Fibroblast of gingiva (primary cell): ENCODE data around the gene COL6A2.
A peak's percentile ranks its signal among the peaks of the same experiment; 100 is the strongest.
"Not testable (repeated sequence)": the region's sequence is repeated elsewhere in the genome, so short reads cannot be mapped to it uniquely, and the experiment has no call there.

Experiments used
- DNase-seq: peaks from one replicate; pipeline ENCODE4 v3.0.0-alpha.2; 2011; ENCODE audit warnings: low read depth

COL6A2 gene

DNA sequence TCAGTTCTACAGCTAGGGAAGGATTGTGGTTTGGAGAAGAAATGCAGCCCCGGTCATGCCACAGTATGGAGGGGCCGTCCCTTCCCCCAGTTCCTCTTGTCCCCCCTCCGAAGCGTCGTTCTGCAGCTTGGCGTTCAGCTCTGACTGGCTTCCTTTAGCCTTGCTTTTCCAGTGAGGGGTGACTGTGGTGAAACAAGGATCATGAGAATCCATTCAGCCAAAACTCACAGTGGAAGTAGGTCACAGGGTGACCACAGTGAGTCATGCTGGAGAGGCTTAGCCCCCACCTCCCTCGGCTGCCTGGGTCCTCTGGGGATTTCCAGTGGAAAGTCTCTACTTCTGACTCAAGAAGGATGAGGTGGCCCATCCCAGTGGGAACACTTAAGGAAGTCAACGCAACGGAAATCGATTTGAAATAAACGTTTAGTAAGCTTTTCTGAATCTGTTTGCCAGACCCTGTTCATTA lies 37.3 kb upstream of the COL6A2 start:
- DNase-seq = peak; percentile 100

DNA sequence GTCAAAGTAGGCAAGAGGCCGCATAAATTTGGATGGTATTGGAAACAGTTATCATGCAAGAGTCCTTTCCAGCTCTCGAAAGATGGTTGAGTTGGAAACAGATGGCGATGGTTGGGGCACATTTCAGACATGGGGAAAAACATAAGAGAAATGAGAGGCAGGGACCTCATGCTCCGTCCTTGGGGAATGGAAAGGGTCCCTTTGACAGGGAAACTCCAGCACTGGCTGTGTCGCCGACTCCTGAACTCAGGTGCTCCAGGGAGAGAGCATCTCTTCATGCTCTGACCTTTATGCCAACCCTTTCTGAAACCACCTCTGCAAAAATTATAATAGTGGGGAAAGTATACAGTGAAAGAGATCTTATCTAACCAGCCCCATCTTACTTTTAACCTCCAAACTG lies 36.8 kb upstream of the COL6A2 start:
- DNase-seq = no peak

DNA sequence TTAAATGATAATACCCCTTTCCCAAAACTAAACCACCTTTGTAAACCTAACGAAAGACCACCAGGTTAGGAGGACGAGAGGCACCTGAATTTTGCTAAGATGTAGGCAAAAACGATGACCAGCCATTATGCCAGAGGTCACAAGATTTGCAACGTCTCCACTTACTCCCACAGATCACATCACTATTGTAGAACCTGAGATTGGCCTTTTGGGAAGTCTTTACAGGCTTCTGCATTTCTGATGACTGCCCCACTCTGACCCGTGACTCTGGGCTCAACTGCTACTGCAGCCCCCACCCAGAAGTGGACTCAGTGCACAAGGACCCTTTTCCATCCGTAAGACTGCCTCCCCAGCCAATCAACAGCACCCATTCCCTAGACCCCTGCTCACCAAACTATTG lies 36.4 kb upstream of the COL6A2 start:
- DNase-seq = no peak

DNA sequence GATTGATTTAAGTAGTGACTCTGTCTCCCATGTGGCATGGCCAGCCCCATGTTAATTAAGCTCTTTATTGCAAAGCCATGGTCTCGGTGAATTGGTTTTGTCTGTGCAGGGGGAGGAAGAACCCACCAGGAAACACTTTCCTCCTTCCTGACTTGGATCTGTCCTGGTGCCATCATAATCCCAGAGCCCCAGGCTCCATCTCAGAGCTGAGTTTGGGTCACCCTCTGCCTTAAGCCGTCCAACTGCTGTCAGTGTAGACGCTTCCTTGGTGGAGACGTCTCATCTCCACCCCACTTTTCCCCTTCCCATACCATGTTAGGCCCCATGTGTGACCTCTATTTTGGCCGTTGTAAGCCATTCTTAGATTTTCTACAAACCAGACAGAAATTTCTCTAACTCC lies 36.0 kb upstream of the COL6A2 start:
- DNase-seq = no peak

DNA sequence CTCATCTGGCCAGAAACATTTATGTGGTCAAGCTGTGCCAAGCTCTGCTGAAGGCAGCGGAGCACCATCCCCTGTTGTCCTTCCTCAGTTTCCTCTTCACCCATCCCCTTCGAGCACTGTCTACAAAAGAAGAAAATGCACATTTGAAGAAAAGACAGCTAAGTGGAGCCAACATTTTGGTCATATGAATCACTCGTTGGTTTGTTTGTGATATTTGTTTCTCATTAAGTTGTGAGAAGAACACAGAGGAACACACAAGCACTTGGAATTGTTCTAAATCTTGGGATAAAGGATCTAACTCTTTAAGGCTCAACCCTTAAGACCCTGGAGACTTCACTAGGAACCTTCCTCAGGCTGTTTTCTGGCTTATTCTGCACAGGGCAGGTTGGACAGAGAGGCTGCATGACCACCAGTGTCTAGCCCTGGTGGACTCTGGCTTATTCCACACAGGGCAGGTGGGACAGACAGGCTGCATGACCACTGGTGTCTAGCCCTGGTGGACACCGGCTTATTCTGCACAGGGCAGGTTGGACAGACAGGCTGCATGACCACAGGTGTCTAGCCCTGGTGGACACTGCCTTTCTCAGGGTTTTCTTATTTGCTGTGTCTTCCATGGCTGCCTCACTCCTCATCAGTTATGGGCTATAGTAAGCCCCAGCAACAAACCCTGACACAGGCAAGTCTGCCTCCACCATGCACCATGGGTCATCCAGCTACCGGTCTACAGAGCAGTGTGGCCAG lies 35.3 kb upstream of the COL6A2 start:
- DNase-seq = peak; percentile 27

DNA sequence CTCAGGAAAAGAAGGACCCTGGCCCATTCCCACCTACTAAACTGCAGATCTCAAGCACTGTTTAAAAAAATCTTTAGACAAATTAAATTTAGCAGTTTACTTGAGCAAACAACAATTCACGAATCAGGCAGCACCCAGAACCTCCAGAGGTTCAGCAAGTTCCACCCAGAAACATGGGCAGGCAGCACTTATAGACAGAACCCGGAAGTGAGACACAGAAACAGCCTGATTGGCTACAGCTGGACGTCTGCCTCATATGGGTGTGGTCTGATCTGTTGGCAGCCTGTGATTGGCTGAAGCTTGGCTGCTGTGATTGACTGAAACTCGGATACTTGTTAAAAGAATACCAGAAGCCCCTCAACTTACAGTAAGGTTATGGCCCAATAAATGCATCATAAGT lies 34.7 kb upstream of the COL6A2 start:
- DNase-seq = peak; percentile 31

DNA sequence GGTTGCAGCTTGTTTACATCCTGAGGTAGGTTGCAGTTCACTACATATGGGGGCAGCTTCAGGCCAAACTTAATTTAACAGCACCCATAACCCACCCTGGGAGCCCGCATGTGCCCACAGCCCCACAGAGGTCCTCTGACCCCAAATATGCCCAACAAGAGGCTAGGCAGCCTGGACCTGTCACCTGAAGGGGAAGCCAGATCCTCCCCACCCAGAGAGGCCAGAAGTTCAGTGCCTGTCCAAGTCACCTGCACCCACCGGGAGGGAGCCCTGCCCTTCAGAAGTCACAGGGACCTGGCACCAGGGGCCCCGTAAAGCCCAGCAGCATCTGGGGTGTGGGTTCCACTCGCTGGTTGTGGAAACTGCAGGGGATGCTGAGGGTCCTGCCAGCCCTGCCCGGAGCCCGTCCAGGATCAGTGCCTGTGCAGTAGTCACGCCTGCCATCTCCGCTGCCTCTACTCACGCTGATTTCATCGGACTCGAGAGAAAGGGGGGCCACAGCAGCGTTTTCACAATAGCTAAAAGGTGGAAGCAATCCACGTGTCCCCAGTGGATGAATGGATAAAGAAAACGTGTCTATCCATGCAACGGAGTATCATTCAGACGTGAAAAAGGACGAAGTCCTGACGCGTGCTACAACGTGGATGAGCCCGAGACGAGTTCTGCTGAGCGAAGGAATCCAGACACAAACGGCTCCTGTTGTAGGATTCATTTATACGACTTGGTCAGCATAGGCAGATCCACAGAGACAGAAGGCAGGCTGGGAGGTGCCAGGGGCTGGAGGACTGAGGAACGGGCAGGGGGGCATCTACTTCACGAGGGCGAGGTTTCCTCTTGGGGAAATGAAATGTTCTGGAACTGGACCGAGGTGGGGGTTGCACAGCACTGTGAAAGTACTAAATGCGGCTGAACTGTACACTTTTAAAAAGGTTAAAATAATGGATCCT lies 33.9 kb upstream of the COL6A2 start:
- no peak for DNase-seq

DNA sequence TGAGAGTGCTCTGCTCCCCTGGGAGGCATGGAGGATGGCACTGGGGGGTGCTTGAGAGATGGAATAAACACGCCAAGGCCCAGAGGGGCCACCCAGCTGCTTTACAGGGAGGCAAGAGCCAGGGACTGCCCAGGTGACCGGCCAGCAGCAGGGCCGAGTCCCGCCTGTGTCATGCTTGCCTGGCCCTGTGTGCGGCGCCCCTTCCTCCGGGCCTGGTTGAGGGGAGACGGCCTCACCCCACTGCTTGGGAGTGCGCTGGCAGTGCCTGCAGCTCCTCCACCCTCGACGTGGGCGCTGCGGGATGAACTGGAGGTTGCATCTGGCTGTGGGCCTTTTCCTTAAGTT lies 33.1 kb upstream of the COL6A2 start:
- DNase-seq = no peak

DNA sequence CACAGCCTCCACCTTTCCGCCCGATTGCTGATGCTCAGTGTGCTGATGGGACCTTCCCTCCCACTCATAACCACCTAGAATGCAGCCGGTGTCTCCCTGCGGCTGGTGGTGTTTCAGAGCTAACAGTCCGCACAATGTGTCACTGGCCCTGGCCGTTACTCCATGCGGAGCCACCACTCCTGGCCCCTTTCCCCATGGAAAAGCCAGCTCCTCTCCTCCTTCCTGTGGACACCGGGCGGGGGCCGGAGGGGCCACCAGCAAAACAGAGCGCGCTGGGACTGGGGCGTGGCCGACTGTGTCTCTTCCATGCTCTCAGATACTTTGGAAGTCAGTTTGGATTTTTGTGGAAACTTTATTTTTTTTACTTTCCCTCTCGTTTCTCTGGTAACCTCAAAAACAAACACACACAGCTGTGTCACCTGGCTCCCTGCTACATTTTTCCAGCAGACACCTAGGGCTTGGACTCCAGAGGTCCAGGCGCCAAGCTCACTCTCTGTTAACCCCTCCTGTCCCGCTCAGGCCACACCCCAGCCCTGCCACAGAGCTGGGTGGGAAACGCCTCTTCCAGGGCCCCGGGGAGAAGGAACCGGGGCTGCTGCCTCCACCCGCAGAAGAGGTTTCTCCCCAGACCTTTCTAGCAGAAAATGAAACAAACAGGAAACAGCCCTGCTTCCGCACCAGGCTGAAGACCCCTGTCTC lies 32.5 kb upstream of the COL6A2 start:
- DNase-seq = peak; percentile 71

DNA sequence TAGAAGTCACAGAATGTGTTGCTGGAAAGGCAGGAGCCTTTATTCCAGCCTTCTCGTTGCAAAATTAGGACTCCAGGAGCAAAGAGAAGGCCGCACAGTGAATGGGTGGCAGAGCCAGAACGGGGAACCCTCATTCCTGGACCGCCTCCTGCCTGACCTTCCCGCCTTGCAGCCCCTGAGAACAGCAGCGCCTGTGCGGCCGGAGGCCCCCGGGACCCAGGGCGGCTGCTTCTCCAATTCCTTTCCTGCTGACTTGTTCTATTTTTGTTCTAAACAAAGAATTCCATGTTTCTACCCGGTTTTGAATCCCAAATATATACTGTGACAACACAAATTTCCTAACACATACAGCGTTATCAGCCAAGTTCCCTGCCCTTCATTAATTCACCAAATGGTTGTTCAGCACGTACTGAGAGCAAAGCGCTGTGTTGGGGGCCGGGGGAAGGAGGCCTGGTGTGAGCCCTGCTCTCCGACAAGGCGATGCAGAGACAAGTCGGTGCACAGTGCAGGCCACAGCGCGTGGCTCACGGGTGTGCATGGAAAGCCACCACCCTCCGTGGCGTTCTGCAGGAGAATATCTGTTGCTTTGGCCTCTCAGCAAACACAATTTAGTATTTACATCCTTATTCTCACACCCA lies 31.9 kb upstream of the COL6A2 start:
- DNase-seq = peak; percentile 49

DNA sequence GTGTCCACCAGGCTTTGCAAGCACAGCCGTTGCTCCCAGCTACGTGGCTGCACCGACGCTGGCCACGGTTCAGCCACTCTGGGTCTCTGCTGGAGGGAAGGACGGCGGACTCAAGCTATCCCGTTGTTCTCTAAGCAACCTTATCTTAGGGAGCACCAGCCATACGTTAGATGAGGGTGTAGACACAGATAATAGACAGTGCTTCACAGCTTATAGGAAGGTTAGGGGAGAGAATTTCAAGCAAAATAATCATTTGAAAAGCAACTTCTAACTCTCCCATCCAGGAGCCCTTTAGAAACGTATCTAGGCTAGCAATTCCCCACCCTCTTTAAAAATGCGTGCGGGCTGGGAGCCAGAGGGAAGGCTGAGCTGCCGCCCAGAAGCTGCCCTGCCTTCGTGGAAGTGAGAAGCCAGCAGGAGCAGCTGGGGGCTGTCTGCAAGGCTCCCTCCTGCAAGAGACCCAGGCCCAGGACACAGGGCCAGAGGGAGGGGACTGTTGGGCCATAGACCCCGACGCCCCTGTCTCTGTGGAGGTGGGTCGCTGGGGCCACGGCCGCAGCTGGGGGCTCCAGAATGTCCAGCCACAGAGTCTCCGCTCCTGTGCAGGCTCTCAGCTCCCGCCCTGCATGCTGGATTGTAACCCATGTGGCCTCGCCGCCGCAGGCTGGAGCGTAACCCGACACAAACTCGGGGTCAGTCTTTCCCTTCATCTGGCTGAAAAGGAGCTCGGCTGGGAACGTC lies 31.2 kb upstream of the COL6A2 start:
- peak; percentile 59 for DNase-seq

DNA sequence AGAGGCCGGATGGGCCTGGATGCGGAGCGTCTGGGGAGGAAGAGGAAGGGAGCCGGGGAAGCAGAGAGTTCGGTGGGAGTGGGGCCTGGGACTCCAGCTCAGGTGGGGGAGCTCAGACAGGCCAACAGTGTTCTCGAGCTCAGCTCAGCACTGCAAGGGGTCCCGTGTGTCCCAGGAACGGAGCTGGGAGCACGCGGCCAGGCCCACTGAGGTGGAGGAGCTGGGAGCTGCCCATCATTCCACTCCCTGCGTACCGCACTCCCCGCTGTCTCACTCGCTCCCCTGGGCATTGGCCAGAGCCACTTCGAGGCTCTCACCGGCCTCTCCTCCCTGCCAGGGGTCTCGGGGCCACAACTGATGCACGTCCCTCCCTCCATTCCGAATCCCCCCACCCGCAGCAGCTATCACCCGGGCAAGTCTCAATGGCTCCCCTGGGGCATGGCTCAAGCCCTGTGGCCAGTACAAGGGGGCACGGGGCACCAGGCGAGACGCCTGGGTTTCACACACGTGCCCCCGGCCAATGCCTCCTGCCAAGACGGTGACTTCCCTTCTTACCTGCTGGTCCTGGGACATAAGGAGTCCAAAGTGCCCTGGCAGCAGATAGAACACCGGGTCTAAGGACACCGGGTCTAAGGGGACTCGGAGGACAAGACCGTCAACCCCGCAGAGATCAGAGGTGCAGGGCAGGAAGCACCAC lies 30.3 kb upstream of the COL6A2 start:
- no peak for DNase-seq

DNA sequence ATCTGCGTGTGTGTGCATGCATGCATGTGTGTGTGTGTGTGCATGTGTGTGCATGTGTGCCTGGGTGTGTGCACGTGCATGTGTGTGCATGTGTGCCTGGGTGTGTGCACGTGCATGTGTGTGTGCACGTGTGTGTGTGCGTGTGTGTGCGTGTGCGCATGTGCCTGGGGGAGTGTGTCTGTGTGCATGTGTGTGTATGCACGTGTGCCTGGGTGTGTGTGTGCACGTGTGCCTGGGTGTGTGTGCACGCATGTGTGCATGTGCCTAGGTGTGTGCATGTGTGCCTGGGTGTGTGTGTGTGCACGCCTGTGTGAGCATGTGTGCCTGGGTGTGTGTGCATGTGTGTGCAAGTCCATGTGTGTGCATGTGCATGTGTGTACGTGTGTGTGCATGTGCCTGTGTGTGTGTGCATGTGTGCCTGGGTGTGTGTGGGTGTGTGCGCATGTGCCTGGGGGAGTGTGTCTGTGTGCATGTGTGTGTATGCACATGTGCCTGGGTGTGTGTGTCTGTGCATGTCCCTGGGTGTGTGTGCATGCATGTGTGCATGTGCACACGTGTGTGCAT lies 29.3 kb upstream of the COL6A2 start:
- no peak for DNase-seq

DNA sequence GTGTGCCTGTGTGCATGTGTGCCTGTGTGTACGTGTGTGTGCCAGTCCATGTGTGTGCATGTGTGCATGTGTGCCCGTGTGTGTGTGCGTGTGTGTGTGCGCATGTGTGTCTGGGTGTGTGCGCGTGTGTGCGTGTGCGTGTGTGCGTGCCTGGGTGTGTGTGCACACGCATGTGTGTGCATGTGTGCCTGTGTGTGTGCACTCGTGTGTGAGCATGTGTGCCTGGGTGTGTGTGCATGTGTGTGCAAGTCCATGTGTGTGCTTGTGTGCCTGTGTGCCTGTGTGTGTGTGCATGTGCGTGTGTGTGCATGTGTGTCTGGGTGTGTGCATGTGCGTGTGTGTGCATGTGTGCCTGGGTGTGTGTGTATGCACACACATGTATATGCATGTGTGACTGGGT lies 28.7 kb upstream of the COL6A2 start:
- DNase-seq = no peak

DNA sequence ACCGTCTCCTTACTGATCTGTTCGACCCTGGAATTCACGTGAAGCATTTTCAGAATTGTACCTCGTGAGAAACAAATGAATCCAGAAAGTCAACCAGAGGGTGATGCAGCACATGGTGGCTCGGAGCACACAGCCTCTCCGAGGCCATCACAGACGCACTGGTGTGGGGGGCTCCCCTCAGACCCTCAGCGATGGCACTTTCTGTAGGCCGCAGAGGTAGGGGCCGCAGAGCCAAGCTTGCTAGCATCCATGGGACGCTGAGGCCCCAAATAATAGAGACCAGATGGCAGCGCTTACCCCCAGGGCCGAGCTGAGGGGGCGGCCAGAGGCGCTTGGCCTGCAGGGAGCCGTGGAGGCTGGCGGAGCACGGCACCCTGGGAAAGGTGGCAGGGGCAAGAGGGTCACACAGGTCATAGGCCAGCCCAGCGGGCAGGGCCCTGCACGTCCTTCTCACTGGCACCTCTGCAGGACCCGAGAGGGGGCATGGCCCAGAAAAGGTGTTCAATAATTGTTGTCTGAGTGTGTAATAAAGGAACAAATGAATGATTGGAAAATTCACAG lies 28.1 kb upstream of the COL6A2 start:
- DNase-seq = no peak

DNA sequence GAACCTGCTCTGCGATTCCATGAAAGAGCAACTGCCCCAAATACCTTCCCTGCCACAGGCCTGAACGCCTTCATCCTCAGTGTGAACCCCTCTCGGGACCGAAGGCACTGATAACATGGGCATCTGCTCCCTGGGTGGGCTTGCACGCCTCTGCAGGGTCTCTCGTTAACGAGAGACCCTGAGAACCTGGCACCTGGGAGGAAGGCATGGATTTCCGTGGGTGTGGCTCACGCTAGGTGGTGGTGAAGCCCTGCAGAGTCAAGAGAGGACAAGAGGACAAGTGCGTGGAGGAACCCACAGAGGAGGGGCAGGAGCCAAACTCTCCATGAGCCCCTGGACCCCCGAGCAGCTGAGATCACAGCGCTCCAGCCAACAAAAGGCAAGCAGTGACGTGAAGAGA lies 26.8 kb upstream of the COL6A2 start:
- no peak for DNase-seq

DNA sequence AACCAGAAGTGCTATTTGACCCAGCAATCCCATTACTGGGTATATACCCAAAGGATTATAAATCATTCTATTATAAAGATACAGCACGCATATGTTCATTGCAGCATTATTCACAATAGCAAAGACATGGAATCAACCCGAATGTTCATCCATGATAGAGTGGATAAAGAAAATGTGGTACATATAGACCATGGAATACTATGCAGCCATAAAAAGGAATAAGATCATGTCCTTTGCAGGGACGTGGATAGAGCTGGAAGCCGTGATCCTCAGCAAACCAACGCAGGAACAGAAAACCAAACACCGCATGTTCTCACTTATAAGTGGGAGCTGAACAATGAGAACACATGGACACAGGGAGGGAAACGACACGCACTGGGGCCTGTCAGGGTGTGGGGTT lies 21.2 kb upstream of the COL6A2 start:
- not testable (repeated sequence) for DNase-seq

DNA sequence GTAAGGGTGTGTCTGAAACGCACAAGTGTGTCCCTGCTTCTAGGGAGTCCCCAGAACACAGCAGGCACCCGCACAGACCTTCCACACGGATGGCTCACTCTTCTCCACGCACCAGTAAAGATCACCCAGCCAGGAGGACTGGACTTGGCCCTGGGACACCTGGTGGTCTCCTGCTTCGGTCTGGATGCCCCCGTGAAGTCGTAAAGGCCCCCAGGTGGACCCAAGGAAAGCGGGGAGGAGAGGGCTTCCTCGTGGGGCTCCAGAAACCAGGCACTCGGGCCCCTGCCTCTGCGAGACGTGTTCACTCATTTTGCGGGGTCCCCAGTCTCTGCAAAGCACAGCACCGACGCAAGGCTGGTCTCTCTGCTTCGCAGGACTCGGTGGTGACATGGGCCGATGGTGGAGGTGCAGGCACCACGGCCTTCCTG lies 20.2 kb upstream of the COL6A2 start:
- DNase-seq = no peak

DNA sequence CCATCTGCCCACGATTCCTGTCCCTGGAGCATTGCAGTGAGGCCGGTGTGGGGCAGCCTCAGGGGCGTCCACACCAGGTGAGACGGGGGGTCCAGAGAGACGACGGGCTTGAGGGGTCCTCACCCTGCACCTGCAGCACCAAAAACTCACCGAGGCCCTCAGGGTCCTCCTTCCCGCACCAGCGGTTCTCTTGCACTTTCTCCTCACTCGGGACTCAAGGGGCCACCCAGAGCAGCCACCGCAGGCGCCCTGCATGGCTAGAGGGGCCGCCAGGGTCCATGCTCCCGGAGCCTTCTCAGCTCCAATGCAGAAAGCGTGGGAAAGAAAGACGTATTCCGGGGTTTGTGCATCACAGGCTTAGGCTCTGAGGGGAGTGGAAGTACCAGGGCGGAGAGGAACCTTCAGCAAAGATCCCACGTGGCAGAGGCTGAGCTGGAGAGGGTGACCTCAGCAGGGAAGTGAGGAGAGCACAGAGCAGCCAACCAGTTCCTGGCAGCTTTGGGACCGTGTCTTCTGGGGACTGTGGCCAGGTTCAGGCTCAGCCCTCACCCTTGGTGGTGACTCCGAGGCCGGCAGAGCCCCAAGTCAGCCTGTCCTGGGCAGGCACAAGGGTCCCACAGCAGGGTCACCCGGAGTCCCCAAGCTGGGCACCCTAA lies 19.5 kb upstream of the COL6A2 start:
- peak; percentile 57 for DNase-seq

DNA sequence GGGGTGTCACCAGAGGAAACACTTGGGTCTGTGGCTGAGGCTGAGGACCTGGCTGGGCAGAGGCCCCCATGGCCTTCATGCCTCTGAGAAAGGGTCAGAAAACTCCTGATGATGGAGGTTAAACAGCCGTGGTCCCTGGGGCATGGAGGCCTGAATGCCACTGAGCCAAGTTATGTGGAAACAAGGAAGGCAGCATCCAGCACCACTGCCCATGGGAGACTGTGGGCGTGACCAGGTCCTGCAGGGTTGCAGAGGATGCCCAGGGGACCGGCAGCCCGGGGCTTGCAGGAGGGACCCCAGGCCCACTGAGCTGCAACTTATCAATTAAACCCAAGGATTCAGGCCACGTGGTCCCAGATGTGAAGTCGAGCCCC lies 18.9 kb upstream of the COL6A2 start:
- DNase-seq = peak; percentile 73
